ENCODE results near the gene GRK2. TPM values are rescaled to one million over a fixed set of nuclear protein-coding genes. Genes with fewer than 3 reads are reported as not detected.

GRK2 gene
- total and polyA plus RNA-seq, 2 of the 13 experiments (the other 11 are each of a cell fraction or from before 2014, with no cell fraction given) = 31.3 to 42.4 TPM

- TF ChIP-seq ARID5B (CRISPR knock-in tag; IDR thresholded peaks at IDR 0.05) (no peak), HNF4G (IDR thresholded peaks at IDR 0.05; ENCODE audit: borderline replicate concordance, low read depth, low read length) (peak; percentile 23; the same call in 1 of the 2 replicates), HNF4G (CRISPR knock-in tag; IDR thresholded peaks at IDR 0.05; ENCODE audit: borderline replicate concordance, low read depth) (0 out of 2 replicates have a peak, but pooled peaks have one; percentile 22), ZNF18 (CRISPR knock-in tag; IDR thresholded peaks at IDR 0.05; ENCODE audit: insufficient replicate concordance) (peak; percentile 6), PHF21A (CRISPR knock-in tag; IDR thresholded peaks at IDR 0.05) (peak; percentile 62), POLR2A (IDR thresholded peaks at IDR 0.05; ENCODE audit: insufficient read depth in 1 of 2, low read depth in 2 of 2, low read length in 2 of 2) (peak in 1 of 2 experiments; percentile 69; a peak in 2 of 4 replicates), ETS1 (CRISPR knock-in tag; IDR thresholded peaks at IDR 0.05) (peak; percentile 68; the same call in 1 of the 2 replicates), POLR2G (IDR thresholded peaks at IDR 0.05; ENCODE audit: low read depth, low read length) (peak; percentile 57), GPBP1L1 (CRISPR knock-in tag; IDR thresholded peaks at IDR 0.05) (no peak), FOXA1 (IDR thresholded peaks at IDR 0.05) (no peak), FOXA1 (CRISPR knock-in tag; IDR thresholded peaks at IDR 0.05) (0 out of 2 replicates have a peak, but pooled peaks have one; percentile 7), ZFY (CRISPR knock-in tag; IDR thresholded peaks at IDR 0.05) (peak; percentile 83), AGO1 (IDR thresholded peaks at IDR 0.05; ENCODE audit: low read depth, low read length, poor library complexity, severe bottlenecking) (peak; percentile 94), MYC (CRISPR knock-in tag; IDR thresholded peaks at IDR 0.05; ENCODE audit: borderline replicate concordance) (peak; percentile 31; the same call in 1 of the 2 replicates), CSRNP1 (CRISPR knock-in tag; IDR thresholded peaks at IDR 0.05) (no peak), ZNF331 (CRISPR knock-in tag; IDR thresholded peaks at IDR 0.05) (peak; percentile 43; the same call in 1 of the 2 replicates), ZNF777 (CRISPR knock-in tag; IDR thresholded peaks at IDR 0.05) (peak; percentile 61), ASH2L (IDR thresholded peaks at IDR 0.05; ENCODE audit: insufficient read length, low read depth, low read length) (no peak), MEF2D (CRISPR knock-in tag; IDR thresholded peaks at IDR 0.05) (peak; percentile 27; the same call in 1 of the 2 replicates), MXI1 (IDR thresholded peaks at IDR 0.05; ENCODE audit: borderline replicate concordance, low read depth, low read length) (peak; percentile 18; the same call in 1 of the 3 replicates)
These were observed 37.0 kb downstream of the GRK2 start, which contains the start of gene SSH3 (continued) for GRCh38 chr11:67303132-67303834.

Data from HepG2 (cell line).